MM.1S (cell line): ENCODE results near the gene ZNF613.

Experiments
- DNase-seq: peaks from one replicate; pipeline ENCODE4 v3.0.0-alpha.2; 2015
- H2AFZ ChIP-seq: fragments of 300-600 bp; sonication (generic); 2 replicates; pipeline ENCODE4 v1.6.0; 2016; ENCODE audit warnings: antibody characterized with exemption, low read length
- H3F3A ChIP-seq: fragments of 300-600 bp; sonication (generic); 2 replicates; pipeline ENCODE4 v1.6.1; 2016; ENCODE audit warnings: mild to moderate bottlenecking, antibody characterized with exemption, low read length, moderate library complexity, mixed read lengths; ENCODE audit not compliant: insufficient read depth
- H3K27ac ChIP-seq: fragments of 300-600 bp; sonication (generic); 2 replicates; pipeline ENCODE4 v1.5.1; 2016; ENCODE audit warnings: mild to moderate bottlenecking, low read length
- H3K27me3 ChIP-seq: fragments of 300-600 bp; sonication (generic); replicated peaks from 2 replicates; pipeline ENCODE4 v1.6.0; 2016; ENCODE audit warnings: low read length; ENCODE audit not compliant: insufficient read depth
- H3K36me3 ChIP-seq: fragments of 300-600 bp; sonication (generic); replicated peaks from 2 replicates; pipeline ENCODE4 v1.6.1; 2016; ENCODE audit warnings: mild to moderate bottlenecking, low read length, mixed read lengths; ENCODE audit not compliant: insufficient read depth
- H3K4me1 ChIP-seq: fragments of 300-600 bp; sonication (generic); 2 replicates; pipeline ENCODE4 v1.6.1; 2016; ENCODE audit warnings: low read length, mixed read lengths
- H3K4me2 ChIP-seq: fragments of 300-600 bp; sonication (generic); 2 replicates; pipeline ENCODE4 v1.6.0; 2016; ENCODE audit warnings: low read depth, low read length
- H3K4me3 ChIP-seq: fragments of 300-600 bp; sonication (generic); 2 replicates; pipeline ENCODE4 v1.5.1; 2016; ENCODE audit warnings: low read length, mixed read lengths
- H3K79me2 ChIP-seq: fragments of 300-600 bp; sonication (generic); 2 replicates; pipeline ENCODE4 v1.6.1; 2016; ENCODE audit warnings: mixed run types, low read length, mixed read lengths
- H3K9ac ChIP-seq: fragments of 300-600 bp; sonication (generic); 2 replicates; pipeline ENCODE4 v1.6.1; 2016; ENCODE audit warnings: low read length, mixed read lengths
- H3K9me2 ChIP-seq: fragments of 300-600 bp; sonication (generic); replicated peaks from 2 replicates; pipeline ENCODE4 v1.6.1; 2016; ENCODE audit warnings: mild to moderate bottlenecking, low read length, mixed read lengths; ENCODE audit not compliant: insufficient read depth
- H3K9me3 ChIP-seq: fragments of 300-600 bp; sonication (generic); replicated peaks from 2 replicates; pipeline ENCODE4 v1.6.1; 2016; ENCODE audit warnings: mild to moderate bottlenecking, low read length, mixed read lengths; ENCODE audit not compliant: insufficient read depth
- H4K20me1 ChIP-seq: fragments of 300-600 bp; sonication (generic); 2 replicates; pipeline ENCODE4 v1.6.1; 2016; ENCODE audit warnings: mild to moderate bottlenecking, low read length, moderate library complexity, mixed read lengths; ENCODE audit not compliant: insufficient read depth
- CTCF ChIP-seq: fragments of 300-600 bp; sonication (generic); IDR thresholded peaks from 2 replicates; pipeline ENCODE4 v1.5.1; 2016; ENCODE audit warnings: antibody characterized with exemption, low read length, mixed read lengths
- EZH2 ChIP-seq: fragments of 300-600 bp; sonication (generic); optimal IDR thresholded peaks from 2 replicates; pipeline ENCODE3; 2017; ENCODE audit warnings: low read depth, mild to moderate bottlenecking, antibody characterized with exemption, low read length, mixed read lengths
- EZH2phosphoT487 ChIP-seq: fragments of 300-600 bp; sonication (generic); IDR thresholded peaks from 2 replicates; pipeline ENCODE4 v1.6.1; 2018; ENCODE audit warnings: antibody characterized with exemption, low read length

The ZNF613 gene

DNA sequence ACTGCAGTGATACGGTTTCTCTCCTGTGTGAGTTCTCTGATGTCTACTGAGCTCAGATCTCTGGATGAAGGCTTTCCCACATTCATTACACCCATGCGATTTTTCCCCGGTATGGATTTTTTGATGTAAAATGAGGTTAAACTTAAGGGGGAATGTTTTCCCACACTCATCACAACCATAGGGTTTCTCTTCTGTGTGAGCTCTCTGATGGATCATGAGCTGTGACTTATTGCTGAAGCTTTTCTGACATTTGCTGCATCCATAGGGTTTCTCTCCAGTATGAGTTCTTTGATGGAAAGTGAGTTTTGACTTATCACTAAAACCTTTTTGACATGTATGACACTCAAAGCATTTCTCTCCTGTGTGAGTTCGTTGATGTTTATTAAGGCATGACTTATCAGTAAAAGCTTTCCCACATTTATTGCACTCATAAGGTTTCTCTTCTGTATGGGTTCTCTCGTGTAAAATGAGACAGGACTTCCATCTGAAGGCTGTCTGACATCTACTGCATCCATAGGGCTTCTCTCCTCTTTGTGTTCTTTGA, 11.9 kb upstream of the ZNF613 start:
- no peak for DNase-seq
- no peaks in the 10 kb centered on the region for H3F3A ChIP-seq
- H3K9me2 ChIP-seq, result no peaks in the 10 kb centered on the region
- no peak overlapping the region for H3K4me2 ChIP-seq
- no peaks in the 10 kb centered on the region for H3K4me1 ChIP-seq
- H3K36me3 ChIP-seq, result no peaks in the 10 kb centered on the region
- H3K27ac ChIP-seq, result no peak overlapping the region
- H4K20me1 ChIP-seq, result no peaks in the 10 kb centered on the region
- H3K27me3 ChIP-seq, result no peaks in the 10 kb centered on the region
- no peak overlapping the region for H2AFZ ChIP-seq
- no peaks in the 10 kb centered on the region for H3K9me3 ChIP-seq
- TF ChIP-seq EZH2phosphoT487, result no peak
- no peak for TF ChIP-seq EZH2
- no peak for TF ChIP-seq CTCF
- no peak overlapping the region for H3K4me3 ChIP-seq
- no peak overlapping the region for H3K9ac ChIP-seq
- H3K79me2 ChIP-seq, result no peaks in the 10 kb centered on the region

DNA sequence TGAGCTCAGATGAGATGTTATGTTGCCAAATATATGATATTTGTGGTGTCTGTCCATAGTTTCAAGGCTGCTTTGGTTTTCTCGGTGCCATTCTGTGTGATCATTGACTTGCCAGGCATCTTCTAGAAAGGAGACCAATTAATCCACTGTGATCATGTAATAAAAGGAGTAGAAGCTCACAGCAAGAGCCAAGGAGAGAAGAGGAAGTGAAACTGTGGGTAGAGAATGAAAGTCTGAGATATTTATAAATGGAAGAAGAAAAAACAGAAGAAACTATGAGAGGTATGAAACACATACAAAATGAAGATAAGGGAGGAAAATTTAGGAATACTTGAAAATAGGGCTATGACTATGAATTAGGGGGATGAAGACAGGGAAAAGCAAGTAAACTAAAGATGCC, 11.1 kb upstream of the ZNF613 start:
- no peak for DNase-seq
- Histone ChIP-seq H3K9me3 (no peaks in the 10 kb centered on the region), H2AFZ (no peak overlapping the region), H3K4me1 (no peaks in the 10 kb centered on the region), H3F3A (no peaks in the 10 kb centered on the region), H3K27ac (no peak overlapping the region), H3K36me3 (no peaks in the 10 kb centered on the region), H3K4me3 (no peak overlapping the region), H3K27me3 (no peaks in the 10 kb centered on the region), H3K9me2 (no peaks in the 10 kb centered on the region), H4K20me1 (no peaks in the 10 kb centered on the region), H3K79me2 (no peaks in the 10 kb centered on the region), H3K9ac (no peak overlapping the region), H3K4me2 (no peak overlapping the region)
- TF ChIP-seq CTCF, result no peak

DNA sequence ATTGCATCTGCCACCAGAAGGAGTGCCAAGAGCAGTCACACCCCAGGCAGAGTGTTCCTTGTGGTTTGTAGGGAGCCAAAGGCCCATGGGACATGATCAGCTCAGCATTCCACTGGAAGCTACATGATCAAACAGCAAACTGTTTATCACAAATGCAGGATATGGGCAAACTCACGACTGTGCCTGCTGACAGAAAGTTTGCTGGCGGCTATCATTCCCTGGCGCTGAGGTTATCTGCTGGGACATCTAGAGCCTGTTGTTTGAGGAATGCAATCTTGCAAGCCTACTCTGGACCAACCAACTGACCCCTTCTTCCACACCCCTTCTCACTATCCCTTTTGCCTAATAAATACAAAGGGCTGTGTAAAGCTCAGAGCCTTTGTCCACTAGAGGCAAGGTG, 7.7 kb upstream of the ZNF613 start:
- H3K9me2 ChIP-seq, result no peaks in the 10 kb centered on the region
- no peaks in the 10 kb centered on the region for H3K9me3 ChIP-seq
- TF ChIP-seq EZH2phosphoT487, result no peak
- no peak for TF ChIP-seq EZH2
- TF ChIP-seq CTCF, result no peak
- no peak overlapping the region for H3K9ac ChIP-seq
- no peak for DNase-seq
- H3K27me3 ChIP-seq, result no peaks in the 10 kb centered on the region
- no peak overlapping the region for H3K4me2 ChIP-seq
- no peak overlapping the region for H3K4me3 ChIP-seq
- H3K4me1 ChIP-seq, result no peaks in the 10 kb centered on the region
- no peak overlapping the region for H3K27ac ChIP-seq
- no peaks in the 10 kb centered on the region for H4K20me1 ChIP-seq
- H3F3A ChIP-seq, result no peaks in the 10 kb centered on the region
- no peak overlapping the region for H2AFZ ChIP-seq
- no peaks in the 10 kb centered on the region for H3K79me2 ChIP-seq
- H3K36me3 ChIP-seq, result no peaks in the 10 kb centered on the region
